ENCODE results near the gene BCAS1.
"Not testable (repeated sequence)": the region's sequence is repeated elsewhere in the genome, so short reads cannot be mapped to it uniquely, and the experiment has no call there.

Gene BCAS1

DNA sequence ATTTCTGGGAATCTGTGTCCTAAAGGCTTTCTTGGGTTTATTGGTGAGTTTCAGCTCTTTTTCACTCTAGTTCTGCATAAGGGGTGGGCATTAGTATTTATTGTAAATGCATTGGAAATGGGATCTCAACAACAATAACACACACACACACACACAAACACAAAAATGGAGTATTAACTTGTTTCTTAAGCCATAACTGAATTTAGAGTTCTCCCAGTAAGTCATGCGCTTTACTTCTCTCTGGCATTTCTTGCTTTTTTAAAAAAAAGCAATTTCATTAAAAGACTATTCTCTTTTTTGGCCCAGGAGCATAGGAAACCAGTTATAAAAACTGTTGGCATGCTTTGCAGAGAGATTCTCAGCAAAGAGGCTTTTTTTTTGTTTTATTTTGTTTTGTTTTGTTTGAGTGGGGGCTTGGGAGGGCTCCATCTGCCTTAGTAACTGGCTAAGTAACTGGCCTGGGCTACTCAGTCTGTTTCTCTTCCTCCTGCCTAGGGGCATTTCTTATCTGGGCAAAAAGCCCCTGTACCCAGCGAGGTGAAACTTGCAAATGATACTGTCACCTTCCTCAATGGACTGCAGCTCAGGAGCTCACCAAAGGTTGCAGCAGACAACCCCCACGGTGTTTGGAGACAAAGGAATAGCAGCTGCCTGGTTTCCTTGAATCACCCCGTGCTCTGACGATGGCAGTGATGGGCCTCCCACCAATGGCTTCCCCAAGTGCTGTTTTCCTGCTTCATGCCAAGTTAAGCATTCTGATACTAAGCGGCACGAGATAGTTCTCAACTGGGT lies 128.5 kb downstream of the BCAS1 start:
- no peak for DNase-seq (ENCODE audit: low spot score)

GRCh38 chr20:53940907-53941545 lies 129.4 kb downstream of the BCAS1 start:
- DNase-seq (ENCODE audit: low spot score) = no peak

DNA sequence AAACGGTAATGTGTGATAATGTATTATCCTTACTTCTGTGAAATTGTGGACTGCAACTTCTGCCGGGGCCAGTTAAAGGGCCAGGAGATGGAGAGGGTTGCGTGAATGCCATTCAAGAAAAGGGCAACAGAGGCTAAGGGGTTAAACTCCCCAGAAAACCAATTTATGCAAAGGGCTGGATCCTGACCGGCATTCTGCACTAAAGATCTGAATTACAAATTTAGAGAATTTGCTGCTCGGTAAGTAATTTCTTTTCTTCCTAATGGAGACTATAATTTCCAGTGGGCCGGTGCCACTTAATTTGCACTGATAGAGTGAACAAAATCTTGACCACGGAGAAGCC lies 130.1 kb downstream of the BCAS1 start:
- no peak for DNase-seq (ENCODE audit: low spot score)

DNA sequence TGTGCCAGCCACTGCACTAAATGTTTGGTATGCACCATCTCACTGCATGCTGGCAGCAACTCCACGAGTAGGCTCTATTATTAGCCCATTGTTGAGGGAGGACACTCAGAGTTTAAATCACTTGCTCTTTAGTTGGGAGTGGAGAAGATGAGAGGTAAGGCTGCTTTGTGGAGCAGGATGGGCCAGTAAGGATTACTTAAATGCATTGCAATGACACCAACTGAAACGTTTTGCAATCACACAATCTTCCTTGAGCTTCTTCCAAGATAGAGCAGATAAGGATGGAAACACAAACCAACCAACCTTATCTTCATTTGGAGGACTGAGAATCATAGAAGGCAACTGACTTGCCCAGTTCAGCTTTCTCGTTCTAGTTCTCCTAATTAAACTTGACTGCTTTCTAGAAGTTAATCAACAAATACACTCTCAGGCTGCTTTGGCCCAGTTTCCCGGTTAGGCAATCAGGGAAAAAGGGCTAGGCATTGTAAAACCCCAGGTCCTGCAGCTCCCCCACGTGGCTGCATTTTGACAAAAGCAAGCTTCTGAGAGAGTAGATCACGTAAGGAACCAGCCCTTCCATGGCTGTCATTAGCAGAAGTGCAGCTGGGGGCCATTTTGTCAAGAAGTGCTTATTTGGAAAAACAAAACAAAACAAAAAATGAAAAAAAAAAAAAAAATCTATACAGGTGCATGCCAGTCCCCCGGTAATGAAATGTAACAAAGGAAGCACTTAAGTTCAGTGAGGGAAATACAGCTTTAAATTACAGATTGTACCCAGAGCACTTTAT lies 130.6 kb downstream of the BCAS1 start:
- DNase-seq (ENCODE audit: low spot score) = peak; percentile 80

DNA sequence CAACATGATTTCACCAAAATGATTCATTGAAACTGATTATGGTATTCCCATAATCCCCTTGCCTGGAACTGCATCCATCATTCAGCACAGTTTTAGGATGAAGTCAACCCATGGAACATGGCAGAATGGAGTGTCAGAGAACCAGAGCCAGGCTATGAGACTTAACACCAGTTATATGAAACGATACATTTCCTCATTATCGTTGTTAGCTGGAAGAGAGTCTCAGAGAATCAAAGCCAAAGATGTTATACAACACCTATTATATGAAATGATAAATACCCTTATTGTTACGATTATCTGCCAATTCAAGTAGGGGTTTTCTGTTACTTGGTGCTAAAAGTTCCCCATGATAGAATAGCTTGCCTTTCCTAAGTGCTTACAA lies 131.2 kb downstream of the BCAS1 start:
- no peak for DNase-seq (ENCODE audit: low spot score)

- DNase-seq (ENCODE audit: low spot score) = no peak
Measured at GRCh38 chr20:53938739-53939138, 131.7 kb downstream of the BCAS1 start.

GRCh38 chr20:53937929-53938367 lies 132.4 kb downstream of the BCAS1 start:
- DNase-seq (ENCODE audit: low spot score) = no peak

GRCh38 chr20:53937339-53937741 lies 133.1 kb downstream of the BCAS1 start:
- DNase-seq (ENCODE audit: low spot score) = no peak

DNA sequence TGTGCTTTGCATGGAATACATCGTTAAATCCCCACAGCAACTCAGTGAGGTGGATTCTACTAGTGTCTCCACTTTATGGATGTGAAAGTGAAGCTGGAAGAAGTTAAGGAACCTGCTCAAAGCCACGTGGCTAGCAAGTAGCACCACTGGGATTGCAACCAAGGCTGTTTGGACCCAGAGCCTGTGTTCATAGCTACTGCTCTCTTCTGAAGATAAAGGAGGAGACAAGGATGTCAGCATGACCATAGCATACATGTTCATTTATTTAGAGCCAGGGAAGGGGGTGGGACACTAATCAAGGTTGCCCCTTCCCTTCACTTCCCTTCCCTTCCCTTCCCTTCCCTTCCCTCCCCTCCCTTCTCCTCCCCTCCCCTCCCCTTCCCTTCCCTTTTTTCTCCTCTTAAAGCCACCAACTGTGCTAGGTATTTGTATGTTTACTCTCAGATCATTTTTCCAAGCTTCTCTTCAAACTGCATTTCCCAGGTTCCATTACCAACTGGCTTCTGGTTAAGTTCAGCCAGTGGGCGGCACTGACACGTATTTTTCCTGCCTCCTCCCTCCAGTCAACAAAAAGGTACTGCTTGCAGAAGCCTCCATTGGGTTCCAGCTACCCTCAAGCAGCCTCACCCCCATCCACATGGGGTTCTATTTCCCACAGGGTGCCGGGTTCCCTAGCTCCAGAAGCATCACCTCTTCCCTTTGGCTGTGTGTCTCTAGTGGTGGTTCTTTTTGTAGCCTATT lies 134.9 kb downstream of the BCAS1 start:
- no peak for DNase-seq (ENCODE audit: low spot score)

GRCh38 chr20:53934421-53935343 lies 135.7 kb downstream of the BCAS1 start:
- DNase-seq (ENCODE audit: low spot score) = no peak

- no peak for DNase-seq (ENCODE audit: low spot score)
Measured at GRCh38 chr20:53933232-53933846, 137.1 kb downstream of the BCAS1 start.

DNA sequence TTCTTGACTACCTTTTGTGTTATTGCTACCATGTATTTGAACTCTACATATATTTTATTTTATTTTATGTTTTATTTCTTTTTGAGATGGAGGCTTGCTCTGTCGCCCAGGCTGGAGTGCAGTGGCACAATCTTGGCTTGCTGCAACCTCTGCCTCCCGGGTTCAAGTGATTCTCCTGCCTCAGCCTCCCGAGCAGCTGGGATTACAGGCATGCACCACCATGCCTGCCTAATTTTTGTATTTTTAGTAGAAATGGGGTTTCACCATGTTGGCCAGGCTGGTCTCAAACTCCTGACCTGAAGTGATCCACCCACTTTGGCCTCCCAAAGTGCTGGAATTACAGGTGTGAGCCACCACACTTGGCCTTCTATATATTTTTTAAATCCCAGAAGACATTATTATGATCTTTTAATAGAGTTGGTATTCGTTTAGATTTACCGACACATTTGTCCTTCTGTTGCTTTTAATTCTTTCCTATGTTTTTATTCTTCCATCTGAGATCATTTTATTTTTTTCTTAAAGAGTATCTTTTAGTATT lies 137.7 kb downstream of the BCAS1 start:
- DNase-seq (ENCODE audit: low spot score) = not testable (repeated sequence)

DNA sequence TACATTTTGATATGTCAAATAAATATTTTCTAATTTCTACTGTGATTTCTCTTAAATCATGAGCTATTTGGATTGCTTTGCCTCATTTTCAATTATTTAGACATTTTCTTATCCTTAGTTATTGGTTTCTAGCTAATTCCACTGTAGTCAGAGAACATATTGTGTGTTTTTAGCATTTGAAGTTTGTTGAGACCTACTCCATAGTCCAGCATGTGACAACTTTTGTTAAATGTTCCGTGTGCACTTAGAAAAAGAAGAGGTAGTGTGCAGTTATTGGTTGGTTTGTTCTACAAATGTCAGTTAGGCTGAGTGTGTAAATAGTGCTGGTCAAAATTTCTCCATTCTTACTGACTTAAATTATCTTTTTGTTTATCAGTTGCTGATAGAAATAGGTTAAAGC lies 138.8 kb downstream of the BCAS1 start:
- no peak for DNase-seq (ENCODE audit: low spot score)

DNA sequence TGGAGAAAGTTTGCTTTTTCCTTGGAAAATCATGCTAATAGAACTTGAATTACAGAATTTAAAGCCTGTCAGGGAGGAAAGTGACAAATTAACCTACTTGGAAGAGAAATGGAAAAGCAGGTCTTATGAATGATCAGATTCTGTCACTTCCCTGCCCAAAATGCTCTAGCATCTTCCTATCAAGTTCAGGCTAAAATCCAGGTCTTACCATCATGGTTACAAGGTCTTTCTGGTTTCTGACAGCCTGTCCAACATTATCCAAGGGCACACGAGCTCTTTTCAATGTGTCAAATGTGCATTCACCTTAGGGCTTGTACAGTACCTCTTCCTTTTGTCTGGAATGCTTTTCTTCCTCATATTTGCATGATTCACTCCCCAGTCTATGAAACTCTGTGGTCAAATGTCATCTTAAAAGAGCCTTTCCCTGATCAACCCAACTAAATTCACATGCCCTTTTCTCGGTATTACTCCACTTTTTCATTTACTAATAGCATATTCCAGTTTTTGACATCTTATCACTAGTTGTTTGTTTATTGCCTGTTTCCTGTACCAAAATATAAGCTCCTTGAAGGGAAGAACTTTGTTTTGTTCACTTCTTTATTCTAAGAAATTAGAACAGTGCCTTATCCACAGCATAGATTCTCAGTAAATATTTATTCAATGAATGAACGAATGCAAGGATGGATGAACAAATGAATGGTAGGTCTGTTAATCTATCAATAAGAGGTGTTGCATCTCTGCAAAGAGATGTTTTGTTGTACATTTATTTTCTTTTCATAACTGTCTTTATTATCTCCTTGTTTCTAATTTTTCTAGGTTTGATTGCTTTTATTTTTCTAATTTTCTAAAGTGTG lies 139.5 kb downstream of the BCAS1 start:
- no peak for DNase-seq (ENCODE audit: low spot score)

- DNase-seq (ENCODE audit: low spot score) = no peak
Measured at GRCh38 chr20:53929974-53930650, 140.3 kb downstream of the BCAS1 start.

DNA sequence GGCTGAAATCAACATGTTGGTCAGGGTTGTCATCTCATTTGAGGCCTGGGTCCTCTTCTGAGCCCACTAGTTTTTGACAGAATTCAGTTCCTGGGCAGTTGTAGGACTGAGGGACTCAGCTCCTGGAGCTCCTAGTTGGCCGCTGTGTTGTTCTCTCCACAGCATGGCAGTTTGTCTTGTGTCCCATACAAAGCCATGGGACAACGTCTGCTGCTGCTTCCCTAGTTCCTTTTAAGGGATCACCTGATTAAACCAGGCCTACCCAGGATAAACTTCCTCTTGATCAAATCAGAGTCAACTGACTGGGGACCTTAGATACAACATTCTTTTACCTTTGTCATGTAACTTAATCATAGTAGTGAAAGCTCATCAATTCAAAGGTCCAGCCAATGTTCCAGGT lies 141.0 kb downstream of the BCAS1 start:
- no peak for DNase-seq (ENCODE audit: low spot score)

GRCh38 chr20:53927990-53928389 lies 142.4 kb downstream of the BCAS1 start:
- no peak for DNase-seq (ENCODE audit: low spot score)

DNA sequence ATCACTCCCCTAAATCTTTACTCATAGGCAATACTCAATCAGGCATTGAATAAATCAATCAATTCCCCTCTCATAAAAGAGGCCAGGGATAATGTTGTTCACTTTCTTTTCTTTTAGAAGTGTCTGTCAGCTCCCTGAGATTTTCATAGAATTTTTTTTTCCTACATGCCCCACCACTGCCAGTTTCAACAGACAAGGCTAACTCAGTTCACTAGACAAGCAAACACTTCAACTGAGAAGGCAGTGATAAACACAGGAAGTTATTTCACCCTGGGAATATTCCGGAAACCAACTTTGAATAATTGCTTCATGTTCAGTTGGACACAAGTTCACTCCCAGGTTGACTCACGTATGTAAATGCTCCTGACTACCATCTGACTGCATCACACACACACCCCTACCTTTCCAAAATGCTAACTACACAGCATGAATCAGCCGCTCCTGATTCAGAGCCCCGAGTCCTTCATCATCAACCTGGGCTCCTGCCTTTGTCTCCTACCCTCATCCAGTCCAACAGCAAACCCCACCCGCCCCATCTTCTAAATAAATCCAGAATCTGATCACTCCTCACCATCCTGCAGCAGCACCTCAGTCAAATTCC lies 143.9 kb downstream of the BCAS1 start:
- DNase-seq (ENCODE audit: low spot score) = no peak
